Measurements from ENCODE around the gene NTN4. TPM values are rescaled to one million over a fixed set of nuclear protein-coding genes. Genes with fewer than 3 reads are reported as not detected.

Gene NTN4
- total RNA-seq, 1 experiment from 2014 or later, result 0.17 TPM

DNA sequence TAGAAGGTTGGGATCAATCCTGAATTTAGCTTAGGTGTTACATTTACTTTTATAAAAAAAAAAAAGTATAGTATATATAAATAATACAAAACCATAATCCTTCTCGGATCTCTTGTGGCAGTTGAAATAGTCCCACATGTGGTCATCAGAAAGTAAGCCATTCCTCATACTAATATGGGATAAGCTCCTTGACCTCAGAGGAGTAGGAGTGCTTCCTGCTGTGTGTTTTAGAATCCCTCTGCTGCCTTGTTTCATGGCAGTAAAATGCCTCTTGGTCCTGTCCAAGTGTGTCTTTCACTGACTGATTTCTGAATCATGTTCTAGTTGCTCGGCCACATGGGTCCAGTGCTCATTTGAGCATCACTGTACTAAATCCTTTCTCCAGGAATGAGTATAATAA, 117.0 kb downstream of the NTN4 start:
- Histone ChIP-seq H3K4me1 (ENCODE audit: insufficient read depth, low read length) (no peaks in the 10 kb centered on the region), H3K27me3 (ENCODE audit: insufficient read depth, low read length) (no peaks in the 10 kb centered on the region), H2BK5ac (ENCODE audit: insufficient read length, low read length) (no peak overlapping the region), H3K14ac (ENCODE audit: insufficient read depth, low read length) (no peak overlapping the region), H2AFZ (ENCODE audit: low read length) (no peak overlapping the region), H4K8ac (replicated peaks; ENCODE audit: insufficient read length, low read depth, low read length) (no peak overlapping the region), H3K23ac (ENCODE audit: insufficient read length, low read depth, low read length) (no peak overlapping the region), H3K23me2 (ENCODE audit: insufficient read length, low read depth, low read length, poor library complexity, severe bottlenecking) (no peaks in the 10 kb centered on the region), H3K9ac (ENCODE audit: extremely low read depth, insufficient read length, low read length) (no peak overlapping the region), H4K91ac (ENCODE audit: insufficient read length, low read depth, low read length) (no peak overlapping the region), H2BK15ac (ENCODE audit: low read depth, low read length) (no peak overlapping the region), H2AK5ac (ENCODE audit: insufficient read length, low read length) (no peak overlapping the region), H2BK12ac (ENCODE audit: insufficient read length, low read depth, low read length) (no peak overlapping the region), H3K27ac (ENCODE audit: insufficient read length, low read depth, low read length) (no peak overlapping the region), H4K20me1 (ENCODE audit: control insufficient read depth, insufficient read depth, insufficient read length) (no peaks in the 10 kb centered on the region), H2BK120ac (ENCODE audit: low read depth, low read length, poor library complexity, severe bottlenecking) (no peak overlapping the region), H3K79me1 (ENCODE audit: insufficient read depth, low read depth, low read length, poor library complexity, severe bottlenecking) (no peaks in the 10 kb centered on the region), H3K18ac (ENCODE audit: insufficient read length, low read depth, low read length) (no peak overlapping the region), H3K56ac (ENCODE audit: insufficient read length, low read depth, low read length) (no peak overlapping the region), H3T11ph (ENCODE audit: low read length) (no peak overlapping the region), H3K79me2 (ENCODE audit: insufficient read depth, low read length) (no peaks in the 10 kb centered on the region), H3K9me3 (ENCODE audit: control insufficient read depth, low read depth, low read length) (no peaks in the 10 kb centered on the region), H4K5ac (ENCODE audit: insufficient read length, low read depth, low read length) (no peak overlapping the region), H3K4me2 (ENCODE audit: insufficient read depth, insufficient read length, low read length) (no peak overlapping the region), H2BK20ac (ENCODE audit: low read depth, low read length, poor library complexity, severe bottlenecking) (no peak overlapping the region), H3K4ac (ENCODE audit: low read depth, low read length) (no peak overlapping the region)
- Mint-ChIP-seq H3K36me3 (ENCODE audit: insufficient read depth in 1 of 3, low read depth in 3 of 3) (peaks cover 6 to 18% (median 9%) of the 10 kb centered on the region in 3 experiments; a peak in 6 of 7 replicates), H3K27me3 (ENCODE audit: low read depth) (no peaks in the 10 kb centered on the region), H3K4me1 (no peaks in the 10 kb centered on the region), H3K27ac (no peak overlapping the region), H3K9me3 (peaks cover 4 to 5% of the 10 kb centered on the region in 2 experiments; a peak in 2 of 5 replicates), H3K4me3 (no peak overlapping the region)
- no peak for TF ChIP-seq CTCF (conservative IDR thresholded peaks at IDR 0.05)
- no peak for DNase-seq
- no CpG with 5 or more reads among the region's 2 CpGs for WGBS (ENCODE audit: extremely low coverage, insufficient read length, low lambda C conversion rate)
